Erythroblast (primary cell): ENCODE measurements around the gene NYAP2.

Experiments used
- GATA1 ChIP-seq: IDR thresholded peaks from 2 replicates; pipeline ENCODE4 v1.6.1; 2011; ENCODE audit warnings: low read depth, mild to moderate bottlenecking, control low read depth, low read length, moderate library complexity
- POLR2A ChIP-seq: IDR thresholded peaks from 2 replicates; pipeline ENCODE4 v1.6.1; 2011; ENCODE audit warnings: mild to moderate bottlenecking, low read length

- TF ChIP-seq POLR2A (no peak), GATA1 (no peak)
These were observed 58.0 kb downstream of the NYAP2 start for GRCh38 chr2:225457482-225457881.
